ENCODE measurements around the gene SBF2. TPM values are rescaled to one million over a fixed set of nuclear protein-coding genes. Genes with fewer than 3 reads are reported as not detected.

Gene SBF2
- polyA plus RNA-seq, 1 donor: 45.4 TPM

DNA sequence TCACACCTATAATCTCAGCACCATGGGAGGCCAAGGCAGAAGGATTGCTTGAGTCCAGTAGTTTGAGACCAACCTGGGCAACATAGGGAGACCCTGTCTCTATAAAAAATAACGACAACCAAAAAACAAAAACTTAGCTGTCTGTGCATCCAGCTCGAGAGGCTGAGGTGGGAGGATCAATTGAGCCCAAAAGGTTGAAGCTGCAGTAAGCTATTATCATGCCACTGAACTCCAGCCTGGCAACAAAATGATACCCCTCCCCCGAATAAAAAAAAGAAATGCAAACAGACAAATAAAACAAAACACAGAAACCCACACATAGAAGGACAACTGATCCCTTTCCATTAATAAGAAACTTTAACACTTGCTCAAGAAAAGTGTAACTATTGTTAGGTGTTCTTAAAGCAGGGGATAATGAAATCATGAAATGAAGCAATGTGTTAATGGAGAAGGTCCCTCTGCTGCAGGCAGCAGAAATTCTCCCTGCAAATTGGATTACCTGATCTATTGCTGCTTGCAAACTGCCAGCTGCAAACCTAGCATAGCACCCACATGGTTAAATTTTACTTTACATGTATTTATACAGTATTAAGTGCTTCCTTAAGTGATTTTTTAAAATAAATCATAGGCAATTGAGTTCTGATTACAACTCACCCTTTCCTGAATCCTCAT lies 226.3 kb downstream of the SBF2 start:
- no peaks in the 10 kb centered on the region for H3K36me3 ChIP-seq (ENCODE audit: control insufficient read depth, insufficient read depth, low read length)
- H3K27ac ChIP-seq (ENCODE audit: low read length): no peak overlapping the region
- no peaks in the 10 kb centered on the region for H3K4me1 ChIP-seq (ENCODE audit: control insufficient read depth, insufficient read depth, low read length)
- H3K27me3 ChIP-seq (ENCODE audit: control insufficient read depth, insufficient read depth, low read length): no peaks in the 10 kb centered on the region
- WGBS (ENCODE audit: insufficient coverage, low lambda C conversion rate): 82% methylated on average over 2 of the region's 3 CpGs
- no peak overlapping the region for H3K4me3 ChIP-seq (ENCODE audit: low read length)
- no peak for DNase-seq
- H3K9me3 ChIP-seq (ENCODE audit: control insufficient read depth, low read depth, low read length): no peaks in the 10 kb centered on the region

DNA sequence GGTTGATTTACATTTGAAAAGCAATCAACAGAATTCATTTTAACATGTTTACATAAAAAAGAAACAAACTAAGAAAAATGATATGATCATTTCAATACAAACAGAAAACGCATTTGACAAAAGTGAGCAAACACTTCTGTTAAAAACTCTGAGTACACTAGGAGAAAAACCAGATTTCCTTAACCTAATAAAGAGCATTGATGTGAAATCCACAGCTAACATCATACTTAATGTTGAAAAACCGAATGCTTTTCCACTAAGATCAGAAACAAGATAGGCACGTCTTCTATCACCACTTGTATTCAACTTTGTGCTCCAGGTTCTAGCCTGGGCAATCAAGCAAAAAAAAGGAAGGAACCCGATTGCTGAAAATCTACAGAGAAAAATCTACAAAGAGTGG lies 227.6 kb downstream of the SBF2 start:
- Histone ChIP-seq H3K4me3 (ENCODE audit: low read length) (no peak overlapping the region), H3K36me3 (ENCODE audit: control insufficient read depth, insufficient read depth, low read length) (no peaks in the 10 kb centered on the region), H3K27me3 (ENCODE audit: control insufficient read depth, insufficient read depth, low read length) (no peaks in the 10 kb centered on the region), H3K4me1 (ENCODE audit: control insufficient read depth, insufficient read depth, low read length) (no peaks in the 10 kb centered on the region), H3K27ac (ENCODE audit: low read length) (no peak overlapping the region), H3K9me3 (ENCODE audit: control insufficient read depth, low read depth, low read length) (peaks cover 5% of the 10 kb centered on the region)
- DNase-seq: no peak
- 67% methylated on average over 1 of the region's 4 CpGs for WGBS (ENCODE audit: insufficient coverage, low lambda C conversion rate)

DNA sequence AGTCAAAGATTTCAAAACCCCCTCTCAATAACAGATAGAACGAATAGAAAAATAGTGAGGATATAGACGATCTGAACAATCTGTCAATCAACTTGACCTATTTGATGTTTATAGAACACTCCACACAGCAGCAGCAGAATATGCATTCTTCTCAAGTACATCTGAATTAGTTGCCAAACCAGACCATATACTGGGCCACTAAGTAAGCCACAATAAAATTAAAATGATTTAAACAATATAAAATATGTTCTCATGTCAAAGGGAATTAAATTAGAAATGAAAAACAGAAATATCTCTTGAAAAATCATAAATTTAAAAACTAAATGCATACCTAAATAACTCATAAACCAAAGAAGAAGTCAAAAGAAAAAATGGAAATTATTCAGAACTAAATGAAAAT lies 229.2 kb downstream of the SBF2 start:
- DNase-seq: no peak
- Histone ChIP-seq H3K27ac (ENCODE audit: low read length) (no peak overlapping the region), H3K36me3 (ENCODE audit: control insufficient read depth, insufficient read depth, low read length) (no peaks in the 10 kb centered on the region), H3K9me3 (ENCODE audit: control insufficient read depth, low read depth, low read length) (peaks cover 8% of the 10 kb centered on the region), H3K27me3 (ENCODE audit: control insufficient read depth, insufficient read depth, low read length) (no peaks in the 10 kb centered on the region), H3K4me3 (ENCODE audit: low read length) (no peak overlapping the region), H3K4me1 (ENCODE audit: control insufficient read depth, insufficient read depth, low read length) (no peaks in the 10 kb centered on the region)
- WGBS (ENCODE audit: insufficient coverage, low lambda C conversion rate): no CpG with 5 or more reads among the region's 2 CpGs

DNA sequence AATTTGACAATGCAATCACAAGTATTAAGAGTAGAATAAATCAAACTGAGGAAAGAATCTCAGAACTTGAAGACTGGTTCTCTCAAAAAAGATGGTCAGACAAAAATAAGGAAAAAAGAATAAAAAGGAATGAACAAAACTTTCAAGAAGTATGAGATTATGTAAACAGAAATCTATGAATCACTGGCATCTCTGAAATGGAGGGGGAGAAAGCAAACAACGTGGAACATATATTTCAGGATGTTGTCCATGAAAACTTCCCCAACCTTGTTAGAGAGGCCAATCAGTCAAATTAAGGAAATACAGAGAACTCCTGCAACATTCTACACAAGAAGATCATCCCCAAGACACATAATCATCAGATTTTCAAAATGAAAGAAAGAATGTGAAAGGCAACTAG lies 235.7 kb downstream of the SBF2 start:
- no peak for DNase-seq
- H3K9me3 ChIP-seq (ENCODE audit: control insufficient read depth, low read depth, low read length): peaks cover 10% of the 10 kb centered on the region
- no peaks in the 10 kb centered on the region for H3K4me1 ChIP-seq (ENCODE audit: control insufficient read depth, insufficient read depth, low read length)
- no peaks in the 10 kb centered on the region for H3K36me3 ChIP-seq (ENCODE audit: control insufficient read depth, insufficient read depth, low read length)
- no peaks in the 10 kb centered on the region for H3K27me3 ChIP-seq (ENCODE audit: control insufficient read depth, insufficient read depth, low read length)
- no CpG with 5 or more reads among the region's 1 CpG for WGBS (ENCODE audit: insufficient coverage, low lambda C conversion rate)
- H3K27ac ChIP-seq (ENCODE audit: low read length): no peak overlapping the region
- H3K4me3 ChIP-seq (ENCODE audit: low read length): no peak overlapping the region

DNA sequence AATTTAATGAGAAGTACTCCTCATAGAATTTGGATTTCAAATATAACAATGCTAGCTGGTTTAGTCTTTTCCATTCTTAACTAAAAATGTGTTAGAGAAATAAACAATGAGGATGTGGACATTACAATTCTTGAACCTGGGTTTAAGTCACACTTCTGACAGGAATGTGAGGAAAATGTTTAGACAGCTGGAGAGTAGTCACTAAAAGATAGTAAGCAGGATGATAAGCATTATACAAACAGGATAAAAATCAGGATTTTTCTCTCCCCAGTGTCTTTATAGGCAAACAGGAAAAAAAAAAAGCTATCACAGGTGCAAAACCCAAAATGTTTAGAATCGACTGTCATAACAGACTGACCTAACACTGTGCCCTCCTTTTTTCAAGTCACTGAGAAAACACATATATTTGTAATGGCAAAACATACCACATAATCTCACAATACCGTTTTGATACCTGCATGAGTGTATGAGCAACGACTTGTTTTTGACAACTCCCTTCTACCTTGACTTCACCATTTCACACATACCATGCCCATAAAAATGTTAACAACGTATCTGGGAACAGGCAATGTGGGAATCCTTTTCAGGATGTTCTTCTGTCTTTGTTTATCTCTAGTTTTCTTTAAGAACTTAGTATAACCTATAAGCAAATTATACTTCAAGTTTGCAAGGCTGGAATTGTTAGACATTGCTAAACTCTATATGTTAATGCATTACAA lies 242.0 kb downstream of the SBF2 start:
- Histone ChIP-seq H3K9me3 (ENCODE audit: control insufficient read depth, low read depth, low read length) (no peaks in the 10 kb centered on the region), H3K4me1 (ENCODE audit: control insufficient read depth, insufficient read depth, low read length) (no peaks in the 10 kb centered on the region), H3K27me3 (ENCODE audit: control insufficient read depth, insufficient read depth, low read length) (no peaks in the 10 kb centered on the region), H3K4me3 (ENCODE audit: low read length) (no peak overlapping the region), H3K36me3 (ENCODE audit: control insufficient read depth, insufficient read depth, low read length) (no peaks in the 10 kb centered on the region), H3K27ac (ENCODE audit: low read length) (no peak overlapping the region)
- 30% methylated on average over 2 of the region's 4 CpGs for WGBS (ENCODE audit: insufficient coverage, low lambda C conversion rate)
- DNase-seq: no peak

DNA sequence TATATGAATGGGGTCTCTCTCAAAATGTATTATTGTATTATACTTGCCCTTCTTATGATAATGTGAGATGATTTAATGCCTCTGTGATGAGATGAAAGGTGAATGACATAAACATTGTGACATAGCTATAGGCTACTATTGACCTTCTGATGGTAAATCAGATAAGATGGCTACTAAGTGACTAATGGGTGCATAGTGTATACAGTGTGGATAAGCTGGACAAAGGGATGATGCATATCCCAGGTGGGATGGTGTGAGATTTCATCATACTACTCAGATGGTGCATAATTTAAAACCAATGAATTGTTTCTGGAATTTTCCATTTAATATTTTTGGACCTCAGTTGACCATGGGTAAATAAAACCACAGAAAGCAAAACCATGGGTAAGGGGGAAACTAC lies 243.5 kb downstream of the SBF2 start:
- Histone ChIP-seq H3K36me3 (ENCODE audit: control insufficient read depth, insufficient read depth, low read length) (no peaks in the 10 kb centered on the region), H3K27ac (ENCODE audit: low read length) (no peak overlapping the region), H3K27me3 (ENCODE audit: control insufficient read depth, insufficient read depth, low read length) (no peaks in the 10 kb centered on the region), H3K4me1 (ENCODE audit: control insufficient read depth, insufficient read depth, low read length) (no peaks in the 10 kb centered on the region), H3K9me3 (ENCODE audit: control insufficient read depth, low read depth, low read length) (no peaks in the 10 kb centered on the region), H3K4me3 (ENCODE audit: low read length) (no peak overlapping the region)
- DNase-seq: no peak

DNA sequence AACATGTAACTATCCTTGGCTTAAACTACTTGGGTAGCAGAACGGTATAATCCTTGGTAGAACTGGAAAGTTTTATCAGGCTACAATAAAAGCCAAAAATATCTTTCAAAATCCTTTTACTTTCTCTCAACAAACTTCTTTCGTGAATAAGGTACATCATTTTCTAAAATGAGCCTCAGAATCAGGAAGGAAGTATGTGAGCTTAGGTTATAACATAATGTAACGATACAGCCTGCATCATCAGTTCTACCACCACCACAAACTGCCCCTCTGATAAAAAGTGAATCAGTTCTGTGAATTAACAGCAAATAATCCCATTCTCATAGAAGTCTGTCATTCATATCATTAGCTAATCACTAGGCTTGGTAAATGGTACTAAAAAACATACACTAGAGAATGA lies 244.3 kb downstream of the SBF2 start:
- no peaks in the 10 kb centered on the region for H3K27me3 ChIP-seq (ENCODE audit: control insufficient read depth, insufficient read depth, low read length)
- H3K4me3 ChIP-seq (ENCODE audit: low read length): no peak overlapping the region
- no peaks in the 10 kb centered on the region for H3K4me1 ChIP-seq (ENCODE audit: control insufficient read depth, insufficient read depth, low read length)
- no peaks in the 10 kb centered on the region for H3K36me3 ChIP-seq (ENCODE audit: control insufficient read depth, insufficient read depth, low read length)
- WGBS (ENCODE audit: insufficient coverage, low lambda C conversion rate): 100% methylated on average over 1 of the region's 3 CpGs
- no peak for DNase-seq
- no peak overlapping the region for H3K27ac ChIP-seq (ENCODE audit: low read length)
- peaks cover 4% of the 10 kb centered on the region for H3K9me3 ChIP-seq (ENCODE audit: control insufficient read depth, low read depth, low read length)

DNA sequence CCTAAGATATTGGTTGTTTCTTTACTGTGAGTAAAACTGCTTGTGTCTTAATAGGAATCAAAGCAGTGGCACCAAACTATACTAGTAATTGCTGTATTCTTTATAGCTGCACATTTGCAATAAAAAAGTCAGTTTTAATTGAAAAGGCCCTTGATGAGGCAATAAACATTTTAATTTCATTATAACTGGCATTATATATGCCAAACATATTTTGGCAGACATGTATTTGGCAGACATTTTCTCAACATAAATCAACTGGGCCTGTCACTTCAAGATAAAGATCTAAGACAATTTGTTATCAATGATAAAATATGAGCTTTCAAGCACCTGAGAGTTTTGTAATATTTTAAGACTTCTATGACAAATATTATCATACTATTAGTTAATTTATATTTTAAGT lies 245.7 kb downstream of the SBF2 start:
- no peak overlapping the region for H3K4me3 ChIP-seq (ENCODE audit: low read length)
- DNase-seq: no peak
- no peaks in the 10 kb centered on the region for H3K4me1 ChIP-seq (ENCODE audit: control insufficient read depth, insufficient read depth, low read length)
- no peak overlapping the region for H3K27ac ChIP-seq (ENCODE audit: low read length)
- peaks cover 9% of the 10 kb centered on the region for H3K9me3 ChIP-seq (ENCODE audit: control insufficient read depth, low read depth, low read length)
- H3K27me3 ChIP-seq (ENCODE audit: control insufficient read depth, insufficient read depth, low read length): no peaks in the 10 kb centered on the region
- H3K36me3 ChIP-seq (ENCODE audit: control insufficient read depth, insufficient read depth, low read length): no peaks in the 10 kb centered on the region

DNA sequence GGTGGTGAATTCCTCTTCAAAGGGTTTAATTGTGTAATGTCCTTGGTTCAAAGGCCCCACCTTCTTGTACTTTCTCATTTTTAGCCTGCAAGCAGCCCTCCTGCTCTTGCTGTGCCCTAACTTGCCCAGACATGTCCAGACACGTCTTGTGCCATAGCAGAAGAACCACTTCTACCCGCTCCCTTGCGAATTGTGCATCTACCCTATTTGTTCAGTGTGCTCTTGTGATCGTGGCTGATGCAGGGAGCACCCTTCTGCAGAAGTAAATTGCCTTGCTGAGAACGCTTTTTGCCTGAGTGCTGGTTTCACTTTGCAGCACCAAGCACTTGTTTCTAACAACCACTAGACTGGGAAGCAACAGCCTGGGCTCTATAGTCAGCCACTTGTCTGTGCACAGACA lies 249.4 kb downstream of the SBF2 start:
- Histone ChIP-seq H3K4me3 (ENCODE audit: low read length) (no peak overlapping the region), H3K9me3 (ENCODE audit: control insufficient read depth, low read depth, low read length) (peaks cover 9% of the 10 kb centered on the region), H3K4me1 (ENCODE audit: control insufficient read depth, insufficient read depth, low read length) (no peaks in the 10 kb centered on the region), H3K27ac (ENCODE audit: low read length) (no peak overlapping the region), H3K36me3 (ENCODE audit: control insufficient read depth, insufficient read depth, low read length) (no peaks in the 10 kb centered on the region), H3K27me3 (ENCODE audit: control insufficient read depth, insufficient read depth, low read length) (no peaks in the 10 kb centered on the region)
- no peak for DNase-seq
- 100% methylated on average over 3 of the region's 5 CpGs for WGBS (ENCODE audit: insufficient coverage, low lambda C conversion rate)

DNA sequence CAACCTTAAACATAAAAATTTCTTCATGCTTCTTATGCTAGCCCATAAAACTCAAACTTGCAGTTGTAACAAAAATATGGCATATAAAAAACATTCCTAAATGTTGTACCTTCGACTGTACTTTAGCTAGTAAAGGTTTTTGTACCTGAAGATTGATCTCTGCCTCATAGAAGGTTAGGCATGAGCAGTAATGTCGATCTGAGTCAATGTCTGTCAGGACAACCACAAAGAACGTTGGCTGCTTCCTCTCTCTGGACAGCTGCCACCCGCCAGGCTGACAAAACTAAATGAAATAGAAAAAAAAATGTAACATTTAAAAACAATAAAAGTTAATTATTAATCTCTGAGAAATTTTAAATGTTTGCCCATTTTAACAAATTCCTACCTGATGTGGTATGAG lies 251.3 kb downstream of the SBF2 start:
- H3K27ac ChIP-seq (ENCODE audit: low read length): no peak overlapping the region
- no CpG with 5 or more reads among the region's 4 CpGs for WGBS (ENCODE audit: insufficient coverage, low lambda C conversion rate)
- no peak overlapping the region for H3K4me3 ChIP-seq (ENCODE audit: low read length)
- no peaks in the 10 kb centered on the region for H3K4me1 ChIP-seq (ENCODE audit: control insufficient read depth, insufficient read depth, low read length)
- H3K36me3 ChIP-seq (ENCODE audit: control insufficient read depth, insufficient read depth, low read length): no peaks in the 10 kb centered on the region
- H3K27me3 ChIP-seq (ENCODE audit: control insufficient read depth, insufficient read depth, low read length): no peaks in the 10 kb centered on the region
- H3K9me3 ChIP-seq (ENCODE audit: control insufficient read depth, low read depth, low read length): peaks cover 9% of the 10 kb centered on the region
- DNase-seq: no peak
